ENCODE measurements around the gene PSD2. TPM values are rescaled to one million over a fixed set of nuclear protein-coding genes. Genes with fewer than 3 reads are reported as not detected.
A peak's percentile ranks its signal among the peaks of the same experiment; 100 is the strongest.

The PSD2 gene
- total and polyA plus RNA-seq, 2 donors (not counting 1 experiment from before 2014, with no cell fraction given) = 0.10 to 0.17 TPM

DNA sequence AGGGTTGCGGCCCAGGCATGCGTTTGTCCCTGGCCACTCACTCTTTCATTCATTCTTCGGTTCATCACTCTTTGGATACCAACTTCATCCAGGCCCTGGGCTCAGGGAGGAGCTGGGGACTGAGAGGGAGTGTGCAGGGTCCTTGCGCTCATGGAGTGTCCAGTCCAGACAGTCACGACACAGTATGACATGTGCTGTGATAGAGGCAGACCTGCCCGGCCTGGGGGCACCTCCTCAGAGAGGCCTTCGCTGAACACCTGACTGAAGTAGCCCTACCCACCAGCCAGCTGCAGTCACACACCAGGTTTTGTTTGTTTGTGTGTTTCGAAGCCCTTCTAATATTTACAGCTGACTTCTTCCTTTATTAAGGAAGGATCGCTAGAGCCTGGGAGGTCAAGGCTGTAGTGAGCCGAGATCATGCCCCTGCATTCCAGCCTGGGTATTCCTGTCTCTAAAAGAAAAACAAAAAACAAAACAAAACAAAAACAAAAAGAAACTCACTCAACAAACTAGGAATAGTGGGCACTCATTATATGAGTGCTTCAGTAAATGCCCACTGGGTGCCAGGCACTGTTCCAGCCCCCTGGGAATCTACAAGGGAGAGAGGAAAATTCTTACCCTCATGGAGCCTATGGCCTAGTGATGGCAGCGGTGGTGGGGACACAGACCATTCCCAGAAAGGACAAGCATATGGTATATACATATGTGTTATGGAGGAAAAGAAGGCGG lies 6.3 kb upstream of the PSD2 start:
- Mint-ChIP-seq H3K9me3 (ENCODE audit: insufficient read depth) (no peaks in the 10 kb centered on the region), H3K27ac (peak overlapping the region; percentile 32), H3K27me3 (peaks cover 33% of the 10 kb centered on the region), H3K4me1 (peaks cover 13% of the 10 kb centered on the region), H3K4me3 (peak overlapping the region; percentile 67)
- no peaks in the 10 kb centered on the region for H3K79me2 ChIP-seq (ENCODE audit: control insufficient read depth, insufficient read depth, low read length)
- intact Hi-C loops (cut with micrococcal nuclease) = no loop called here
- TF ChIP-seq EZH2 (IDR thresholded peaks at IDR 0.05; ENCODE audit: borderline replicate concordance, insufficient read depth, low read depth, low read length, poor library complexity, severe bottlenecking) = no peak
- TF ChIP-seq, protein P1, sequence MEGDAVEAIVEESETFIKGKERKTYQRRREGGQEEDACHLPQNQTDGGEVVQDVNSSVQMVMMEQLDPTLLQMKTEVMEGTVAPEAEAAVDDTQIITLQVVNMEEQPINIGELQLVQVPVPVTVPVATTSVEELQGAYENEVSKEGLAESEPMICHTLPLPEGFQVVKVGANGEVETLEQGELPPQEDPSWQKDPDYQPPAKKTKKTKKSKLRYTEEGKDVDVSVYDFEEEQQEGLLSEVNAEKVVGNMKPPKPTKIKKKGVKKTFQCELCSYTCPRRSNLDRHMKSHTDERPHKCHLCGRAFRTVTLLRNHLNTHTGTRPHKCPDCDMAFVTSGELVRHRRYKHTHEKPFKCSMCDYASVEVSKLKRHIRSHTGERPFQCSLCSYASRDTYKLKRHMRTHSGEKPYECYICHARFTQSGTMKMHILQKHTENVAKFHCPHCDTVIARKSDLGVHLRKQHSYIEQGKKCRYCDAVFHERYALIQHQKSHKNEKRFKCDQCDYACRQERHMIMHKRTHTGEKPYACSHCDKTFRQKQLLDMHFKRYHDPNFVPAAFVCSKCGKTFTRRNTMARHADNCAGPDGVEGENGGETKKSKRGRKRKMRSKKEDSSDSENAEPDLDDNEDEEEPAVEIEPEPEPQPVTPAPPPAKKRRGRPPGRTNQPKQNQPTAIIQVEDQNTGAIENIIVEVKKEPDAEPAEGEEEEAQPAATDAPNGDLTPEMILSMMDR (IDR thresholded peaks at IDR 0.05) = no peak
- no peak overlapping the region for H3K4me3 ChIP-seq (ENCODE audit: control extremely low read depth in 1 of 5, extremely low read depth in 1 of 5, insufficient read depth in 1 of 5, low read depth in 2 of 5, low read length in 4 of 5)
- no peak overlapping the region for H3K9ac ChIP-seq (ENCODE audit: low read length)
- H3K27me3 ChIP-seq (replicated peaks in 1 of 4; ENCODE audit: control extremely low read depth in 1 of 4, control insufficient read depth in 3 of 4, insufficient read depth in 4 of 4, low read length in 3 of 4) = peaks cover 0 to 29% (median 8%) of the 10 kb centered on the region in 4 experiments
- CTCF ChIA-PET = interaction anchor here (1.2 to 9.4 kb wide), 7 partner anchors 9 to 201 kb away, joined by 3 to 203 read pairs (median 12); no protein-coding TSS in a partner anchor
- DNase-seq (no peak), ATAC-seq (ENCODE audit: low read depth) (no peak)
- 100% methylated on average over 2 of the region's 12 CpGs for WGBS (ENCODE audit: insufficient coverage)
- H4K20me1 ChIP-seq (ENCODE audit: control insufficient read depth, insufficient read depth, low read length, poor library complexity, severe bottlenecking) = no peaks in the 10 kb centered on the region
- H2AFZ ChIP-seq (ENCODE audit: insufficient read depth, low read depth, low read length, poor library complexity, severe bottlenecking) = no peak overlapping the region
- H3K4me1 ChIP-seq (ENCODE audit: control insufficient read depth in 2 of 2, insufficient read depth in 2 of 2, low read length in 2 of 2) = peaks cover 3 to 13% of the 10 kb centered on the region in 2 donors
- no peak overlapping the region for H3K4me2 ChIP-seq (replicated peaks; ENCODE audit: low read depth, low read length, poor library complexity, severe bottlenecking)
- POLR2A ChIA-PET = no interaction called here
- peaks cover 0 to 2% (median 0%) of the 10 kb centered on the region in 3 donors for H3K9me3 ChIP-seq (ENCODE audit: control extremely low read depth in 1 of 3, control insufficient read depth in 2 of 3, insufficient read depth in 1 of 3, low read length in 2 of 3)
- no peaks in the 10 kb centered on the region for H3K36me3 ChIP-seq (replicated peaks in 1 of 2; ENCODE audit: control extremely low read depth in 1 of 2, control insufficient read depth in 1 of 2, extremely low read depth in 1 of 2, insufficient read depth in 2 of 2, low read length in 1 of 2)
- no peak overlapping the region for H3K27ac ChIP-seq (ENCODE audit: low read length in 2 of 2)

DNA sequence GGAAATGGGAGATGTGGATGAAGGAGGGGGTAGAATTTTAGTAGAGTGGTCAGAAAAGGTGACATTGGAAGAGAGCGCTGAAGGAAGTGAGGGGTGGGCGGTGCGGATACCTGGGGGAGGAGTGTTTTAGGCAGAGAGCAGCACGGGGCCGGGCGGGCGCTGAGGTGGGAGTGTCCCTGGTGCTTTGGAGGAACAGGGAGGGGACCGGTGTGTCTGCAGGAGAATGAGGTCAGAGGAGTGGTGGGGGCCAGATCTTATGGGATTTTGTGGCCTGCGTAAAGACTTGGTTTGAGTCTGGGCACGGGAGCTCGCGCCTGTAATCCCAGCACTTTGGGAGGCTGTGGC lies 5.8 kb upstream of the PSD2 start:
- H3K79me2 ChIP-seq (ENCODE audit: control insufficient read depth, insufficient read depth, low read length) = no peaks in the 10 kb centered on the region
- no peak overlapping the region for H3K27ac ChIP-seq (ENCODE audit: low read length in 2 of 2)
- H3K4me1 ChIP-seq (ENCODE audit: control insufficient read depth in 2 of 2, insufficient read depth in 2 of 2, low read length in 2 of 2) = peaks cover 3 to 13% of the 10 kb centered on the region in 2 donors
- no peak for DNase-seq
- no peak overlapping the region for H3K4me3 Mint-ChIP-seq
- no peak overlapping the region for H3K27ac Mint-ChIP-seq
- ChIA-PET POLR2A (no interaction called here), CTCF (interaction anchor here (0.9 to 9.4 kb wide), 5 partner anchors 8 to 178 kb away, joined by 3 to 203 read pairs (median 3); no protein-coding TSS in a partner anchor)
- H3K9me3 Mint-ChIP-seq (ENCODE audit: insufficient read depth) = no peaks in the 10 kb centered on the region
- no peak overlapping the region for H3K4me2 ChIP-seq (replicated peaks; ENCODE audit: low read depth, low read length, poor library complexity, severe bottlenecking)
- no peaks in the 10 kb centered on the region for H3K36me3 ChIP-seq (replicated peaks in 1 of 2; ENCODE audit: control extremely low read depth in 1 of 2, control insufficient read depth in 1 of 2, extremely low read depth in 1 of 2, insufficient read depth in 2 of 2, low read length in 1 of 2)
- H2AFZ ChIP-seq (ENCODE audit: insufficient read depth, low read depth, low read length, poor library complexity, severe bottlenecking) = no peak overlapping the region
- H3K9me3 ChIP-seq (ENCODE audit: control extremely low read depth in 1 of 3, control insufficient read depth in 2 of 3, insufficient read depth in 1 of 3, low read length in 2 of 3) = no peaks in the 10 kb centered on the region
- intact Hi-C loops (cut with micrococcal nuclease) = no loop called here
- no peak for ATAC-seq (ENCODE audit: low read depth)
- no peak for TF ChIP-seq EZH2 (IDR thresholded peaks at IDR 0.05; ENCODE audit: borderline replicate concordance, insufficient read depth, low read depth, low read length, poor library complexity, severe bottlenecking)
- TF ChIP-seq, protein P1 (IDR thresholded peaks at IDR 0.05) = no peak
- H3K9ac ChIP-seq (ENCODE audit: low read length) = no peak overlapping the region
- peaks cover 33% of the 10 kb centered on the region for H3K27me3 Mint-ChIP-seq
- H3K4me3 ChIP-seq (ENCODE audit: control extremely low read depth in 1 of 5, extremely low read depth in 1 of 5, insufficient read depth in 1 of 5, low read depth in 2 of 5, low read length in 4 of 5) = no peak overlapping the region
- H4K20me1 ChIP-seq (ENCODE audit: control insufficient read depth, insufficient read depth, low read length, poor library complexity, severe bottlenecking) = no peaks in the 10 kb centered on the region
- H3K27me3 ChIP-seq (replicated peaks in 1 of 4; ENCODE audit: control extremely low read depth in 1 of 4, control insufficient read depth in 3 of 4, insufficient read depth in 4 of 4, low read length in 3 of 4) = peaks cover 0 to 31% (median 13%) of the 10 kb centered on the region in 4 experiments
- WGBS (ENCODE audit: insufficient coverage) = 93% methylated on average over 12 of the region's 12 CpGs
- H3K4me1 Mint-ChIP-seq = peaks cover 15% of the 10 kb centered on the region
